ENCODE data around the gene EHBP1.
"Not testable (repeated sequence)": the region's sequence is repeated elsewhere in the genome, so short reads cannot be mapped to it uniquely, and the experiment has no call there.

The EHBP1 gene

DNA sequence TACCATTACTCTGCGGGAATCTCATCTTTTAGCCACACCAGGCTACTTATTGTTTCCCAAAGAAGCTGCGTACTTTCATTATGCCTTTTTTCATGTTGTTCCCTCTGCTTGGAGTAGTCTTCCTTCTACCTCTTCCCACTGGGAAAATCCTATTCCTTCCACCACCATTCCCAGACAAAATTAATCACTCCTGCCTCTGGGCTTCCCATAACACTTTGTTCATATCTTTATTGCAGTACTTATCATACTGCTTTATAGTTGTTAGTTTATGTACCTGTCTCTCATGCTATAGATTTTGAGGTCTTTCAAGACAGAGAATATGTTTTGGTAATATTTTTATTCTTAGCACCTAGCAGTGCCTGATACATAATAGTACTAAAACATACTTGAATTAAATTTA lies 361.3 kb downstream of the EHBP1 start:
- no peak for TF ChIP-seq JUND (IDR thresholded peaks at IDR 0.05; ENCODE audit: low read depth)
- no peak for DNase-seq (ENCODE audit: low read depth in 1 of 2, low spot score in 1 of 2)
- in situ Hi-C loops (cut with HindIII; ENCODE audit: low pct_unique_long_range_greater_than_20kb, low sequenced_read_pairs): no loop called here

- no peak for DNase-seq (ENCODE audit: low read depth in 1 of 2, low spot score in 1 of 2)
- TF ChIP-seq JUND (IDR thresholded peaks at IDR 0.05; ENCODE audit: low read depth): no peak
- in situ Hi-C loops (cut with HindIII; ENCODE audit: low pct_unique_long_range_greater_than_20kb, low sequenced_read_pairs): no loop called here
These were observed 366.2 kb downstream of the EHBP1 start for GRCh38 chr2:63071664-63072063.

DNA sequence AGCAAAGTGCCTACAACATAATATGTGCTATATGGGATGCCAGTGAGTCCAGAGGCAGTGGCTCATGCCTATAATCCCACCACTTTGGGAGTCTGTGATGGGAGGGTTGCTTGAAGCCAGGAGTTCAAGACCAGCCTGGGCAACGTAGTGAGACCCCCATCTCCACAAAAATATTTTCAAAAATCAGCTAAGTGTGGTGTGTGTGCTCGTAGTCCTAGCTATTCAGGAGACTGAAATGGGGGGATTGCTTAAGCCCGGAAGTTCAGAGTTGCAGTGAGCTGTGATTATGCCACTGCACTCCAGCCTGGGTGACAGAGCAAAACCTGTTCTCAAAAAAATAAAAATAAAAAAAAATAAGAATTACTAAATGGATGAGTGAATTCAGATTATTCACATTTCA lies 368.5 kb downstream of the EHBP1 start:
- in situ Hi-C loops (cut with HindIII; ENCODE audit: low pct_unique_long_range_greater_than_20kb, low sequenced_read_pairs): no loop called here
- no peak for DNase-seq (ENCODE audit: low read depth in 1 of 2, low spot score in 1 of 2)
- no peak for TF ChIP-seq JUND (IDR thresholded peaks at IDR 0.05; ENCODE audit: low read depth)

DNA sequence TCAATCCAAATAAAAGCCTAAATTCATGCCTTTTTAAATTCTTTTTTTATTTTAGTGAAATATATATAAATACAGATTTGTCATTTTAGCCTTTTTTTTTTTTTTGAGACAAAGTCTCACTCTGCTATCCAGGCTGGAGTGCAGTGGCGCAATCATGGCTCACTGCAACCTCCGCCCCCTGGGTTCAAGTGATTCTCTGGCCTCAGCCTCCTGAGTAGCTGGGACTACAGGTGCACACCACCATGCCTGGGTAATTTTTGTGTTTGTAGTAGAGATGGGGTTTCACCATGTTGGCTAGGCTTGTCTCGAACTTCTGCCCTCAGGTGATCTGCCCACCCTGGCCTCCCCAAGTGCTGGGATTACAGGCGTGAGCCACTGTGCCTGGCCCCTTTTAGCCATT lies 368.9 kb downstream of the EHBP1 start:
- DNase-seq (ENCODE audit: low read depth in 1 of 2, low spot score in 1 of 2); in situ Hi-C loops (cut with HindIII; ENCODE audit: low pct_unique_long_range_greater_than_20kb, low sequenced_read_pairs): not testable (repeated sequence)

DNA sequence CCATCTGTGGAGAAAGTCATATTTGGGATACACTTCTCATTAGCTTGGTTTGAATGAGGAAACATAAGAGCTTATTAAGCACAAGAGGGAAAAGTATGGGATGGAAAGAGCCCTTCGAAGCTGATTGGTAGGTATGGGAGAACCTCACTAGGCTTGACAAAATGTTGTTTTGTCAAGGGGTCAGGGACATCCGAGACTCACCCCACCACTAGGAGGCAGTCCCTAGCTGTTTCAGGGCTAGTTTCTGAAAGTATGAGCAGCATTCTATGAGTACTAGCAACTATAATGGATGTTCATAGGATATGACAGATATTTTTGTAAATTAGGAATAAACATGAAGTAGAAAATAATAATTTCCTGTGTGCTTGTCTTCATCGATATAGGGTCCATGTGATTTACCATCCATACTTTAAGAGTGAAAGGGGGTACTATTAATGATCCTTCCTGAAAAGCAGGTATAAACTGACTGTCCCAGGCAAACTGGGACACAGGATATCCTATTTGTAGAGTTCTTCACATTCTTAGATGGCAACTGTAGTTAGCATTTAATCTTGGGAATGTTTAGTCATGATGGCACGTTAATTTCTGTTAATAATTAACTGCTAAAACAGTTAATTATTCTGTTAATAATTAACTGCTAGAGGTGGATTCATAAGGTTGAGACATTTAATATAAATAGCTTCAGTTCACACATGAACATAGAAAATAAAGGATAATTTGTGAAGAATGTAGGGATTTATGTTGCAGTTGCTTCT lies 373.5 kb downstream of the EHBP1 start:
- no peak for TF ChIP-seq JUND (IDR thresholded peaks at IDR 0.05; ENCODE audit: low read depth)
- DNase-seq (ENCODE audit: low read depth in 1 of 2, low spot score in 1 of 2): peak in 1 of 2 experiments; percentile 40
- in situ Hi-C loops (cut with HindIII; ENCODE audit: low pct_unique_long_range_greater_than_20kb, low sequenced_read_pairs): no loop called here

GRCh38 chr2:63081404-63081803 lies 375.9 kb downstream of the EHBP1 start:
- in situ Hi-C loops (cut with HindIII; ENCODE audit: low pct_unique_long_range_greater_than_20kb, low sequenced_read_pairs): no loop called here
- TF ChIP-seq JUND (IDR thresholded peaks at IDR 0.05; ENCODE audit: low read depth): no peak
- DNase-seq (ENCODE audit: low read depth in 1 of 2, low spot score in 1 of 2): no peak

- no peak for DNase-seq (ENCODE audit: low read depth in 1 of 2, low spot score in 1 of 2)
- in situ Hi-C loops (cut with HindIII; ENCODE audit: low pct_unique_long_range_greater_than_20kb, low sequenced_read_pairs): no loop called here
- TF ChIP-seq JUND (IDR thresholded peaks at IDR 0.05; ENCODE audit: low read depth): no peak
These were observed 381.2 kb downstream of the EHBP1 start for GRCh38 chr2:63086687-63087086.

GRCh38 chr2:63092401-63092800 lies 386.9 kb downstream of the EHBP1 start:
- no peak for TF ChIP-seq JUND (IDR thresholded peaks at IDR 0.05; ENCODE audit: low read depth)
- in situ Hi-C loops (cut with HindIII; ENCODE audit: low pct_unique_long_range_greater_than_20kb, low sequenced_read_pairs): no loop called here

GRCh38 chr2:63092857-63093256 lies 387.3 kb downstream of the EHBP1 start:
- no peak for TF ChIP-seq JUND (IDR thresholded peaks at IDR 0.05; ENCODE audit: low read depth)
- in situ Hi-C loops (cut with HindIII; ENCODE audit: low pct_unique_long_range_greater_than_20kb, low sequenced_read_pairs): no loop called here
- DNase-seq (ENCODE audit: low read depth in 1 of 2, low spot score in 1 of 2): no peak

More at GRCh38 chr2:63092401-63092800, 386.9 kb downstream of the EHBP1 start:
- DNase-seq (ENCODE audit: low read depth in 1 of 2, low spot score in 1 of 2): no peak

DNA sequence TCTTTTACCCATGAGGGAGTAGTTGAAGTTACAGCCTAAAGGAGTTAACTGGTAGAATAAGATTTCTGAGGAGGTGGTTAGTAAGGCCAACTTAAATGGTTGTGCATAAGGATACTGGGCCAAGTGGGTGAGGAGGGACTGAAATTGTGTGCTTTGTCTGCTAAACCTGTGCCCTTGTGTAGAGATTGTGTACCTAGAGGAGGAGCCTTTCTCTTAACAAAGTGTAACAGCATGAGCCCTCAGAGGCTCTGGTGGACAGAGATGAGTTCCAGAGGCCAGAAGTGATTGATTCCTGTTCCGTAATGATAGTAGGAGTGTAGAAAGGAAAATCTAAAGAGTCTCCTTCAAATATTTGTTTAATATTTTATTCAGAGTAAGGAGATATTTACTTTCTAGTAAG lies 388.0 kb downstream of the EHBP1 start:
- TF ChIP-seq JUND (IDR thresholded peaks at IDR 0.05; ENCODE audit: low read depth): no peak
- in situ Hi-C loops (cut with HindIII; ENCODE audit: low pct_unique_long_range_greater_than_20kb, low sequenced_read_pairs): no loop called here
- no peak for DNase-seq (ENCODE audit: low read depth in 1 of 2, low spot score in 1 of 2)

Measured in T47D (cell line).